ENCODE results near the gene KRT82.

The KRT82 gene

DNA sequence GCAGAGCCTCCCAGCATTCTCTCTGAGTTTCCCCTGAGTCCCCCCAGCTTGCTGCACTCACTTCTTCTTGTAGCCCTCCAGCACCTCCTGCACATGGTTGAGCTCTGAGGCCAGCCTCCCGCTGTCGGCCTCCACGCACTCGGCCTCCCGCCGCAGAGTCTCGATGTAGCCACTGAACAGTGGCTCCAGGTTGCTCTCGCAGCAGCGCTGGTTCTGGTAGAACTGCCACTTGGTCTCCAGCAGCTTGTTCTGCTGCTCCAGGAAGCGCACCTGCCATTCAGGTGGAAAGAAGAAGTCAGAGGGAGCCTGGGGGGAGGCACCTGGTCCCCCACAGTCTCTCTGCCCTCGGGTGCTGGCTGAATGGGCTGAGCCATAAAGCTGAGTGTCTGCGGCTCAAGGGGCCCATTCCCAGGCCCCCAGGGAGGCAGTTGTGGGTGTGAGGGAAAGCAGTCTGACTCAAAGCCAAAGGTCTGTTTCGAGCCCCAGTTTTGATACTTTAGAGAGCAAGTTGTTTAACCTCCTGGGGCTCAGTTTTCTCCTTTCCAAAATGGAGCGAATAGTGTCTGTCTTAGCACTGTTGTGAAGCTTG, 41.1 kb downstream of the KRT82 start:
- H3K4me3 ChIP-seq (ENCODE audit: low read depth, low read length) = no peak overlapping the region
- no peak for TF ChIP-seq CTCF (IDR thresholded peaks at IDR 0.05; ENCODE audit: borderline replicate concordance, insufficient read depth, low read depth, low read length)

DNA sequence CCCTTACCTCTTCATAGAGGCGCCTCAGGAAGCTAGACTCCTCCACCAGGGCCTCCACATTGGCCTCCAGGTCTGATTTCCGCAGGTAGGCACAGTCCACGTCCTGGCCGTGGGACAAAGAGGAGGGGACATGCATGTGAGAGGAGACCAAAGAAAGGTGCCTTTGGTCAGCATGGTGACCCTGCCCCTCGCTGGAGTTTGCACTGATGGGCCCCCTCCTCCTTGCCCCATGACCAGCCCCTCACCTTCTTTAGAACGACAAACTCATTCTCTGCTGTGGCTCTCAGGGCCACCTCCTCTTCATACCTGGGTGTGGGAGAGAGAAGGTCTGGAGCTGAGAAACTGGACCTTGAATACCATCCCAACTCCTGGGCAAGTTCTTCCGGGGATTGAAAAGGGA, 42.1 kb downstream of the KRT82 start:
- no peak for TF ChIP-seq CTCF (IDR thresholded peaks at IDR 0.05; ENCODE audit: borderline replicate concordance, insufficient read depth, low read depth, low read length)
- no peak overlapping the region for H3K4me3 ChIP-seq (ENCODE audit: low read depth, low read length)

- no peak for TF ChIP-seq CTCF (IDR thresholded peaks at IDR 0.05; ENCODE audit: borderline replicate concordance, insufficient read depth, low read depth, low read length)
- no peak overlapping the region for H3K4me3 ChIP-seq (ENCODE audit: low read depth, low read length)
Measured at GRCh38 chr12:52363111-52363679, 42.9 kb downstream of the KRT82 start.

- TF ChIP-seq CTCF (IDR thresholded peaks at IDR 0.05; ENCODE audit: borderline replicate concordance, insufficient read depth, low read depth, low read length) = peak; percentile 50; the same call in 1 of the 2 replicates
- H3K4me3 ChIP-seq (ENCODE audit: low read depth, low read length) = no peak overlapping the region
Measured at GRCh38 chr12:52362118-52362726, 43.9 kb downstream of the KRT82 start.

DNA sequence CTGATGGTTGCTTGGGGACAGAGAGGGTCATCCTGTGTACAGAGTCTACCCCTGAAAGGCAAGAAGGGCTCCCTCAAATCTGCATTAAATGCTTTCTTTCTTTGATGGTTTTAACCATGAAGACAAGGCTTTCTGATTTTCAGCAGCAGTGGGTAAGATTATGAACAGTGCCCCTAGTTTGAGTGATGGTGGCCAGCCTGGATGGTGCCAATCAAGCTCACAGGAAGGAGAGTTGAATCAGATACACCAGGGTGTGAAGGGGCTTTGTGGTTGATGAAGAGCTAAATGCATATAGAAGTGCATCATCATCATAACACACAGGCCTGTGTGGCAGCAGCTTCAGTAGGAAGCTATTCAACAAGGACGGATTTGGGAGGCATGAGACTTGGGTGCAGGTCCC, 44.6 kb downstream of the KRT82 start:
- no peak for TF ChIP-seq CTCF (IDR thresholded peaks at IDR 0.05; ENCODE audit: borderline replicate concordance, insufficient read depth, low read depth, low read length)

DNA sequence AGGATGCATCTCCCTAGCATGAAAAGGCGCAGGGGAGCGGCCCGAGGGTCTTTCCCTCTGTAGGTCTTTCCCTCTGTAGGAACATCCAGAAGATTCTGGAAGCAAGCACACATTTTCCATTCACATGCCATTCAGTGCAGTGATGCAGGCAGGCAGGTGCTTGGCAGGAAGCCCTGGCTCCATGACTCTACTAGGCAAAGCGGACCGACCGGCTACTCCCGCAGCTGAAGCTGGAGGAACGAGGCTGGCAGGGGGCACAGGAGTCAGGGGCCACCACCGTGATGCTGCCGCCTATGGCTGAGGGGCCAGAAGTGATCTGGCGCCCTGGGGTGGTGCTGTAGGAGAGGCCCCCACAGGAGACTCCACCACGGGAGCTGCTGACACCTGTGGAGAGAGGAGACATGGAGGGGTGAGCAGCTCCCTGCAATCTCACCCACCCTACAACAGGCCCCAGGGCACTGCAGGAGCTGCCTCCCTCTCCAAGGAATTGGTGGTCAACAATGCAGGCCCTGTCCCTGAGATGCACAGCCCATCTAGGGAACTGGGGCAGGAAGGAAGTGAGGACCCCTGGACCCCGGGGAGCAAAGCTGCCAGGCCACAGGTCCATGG, 45.4 kb downstream of the KRT82 start:
- H3K4me3 ChIP-seq (ENCODE audit: low read depth, low read length) = no peak overlapping the region
- TF ChIP-seq CTCF (IDR thresholded peaks at IDR 0.05; ENCODE audit: borderline replicate concordance, insufficient read depth, low read depth, low read length) = no peak

More for the DNA sequence above, 44.6 kb downstream of the KRT82 start:
- H3K4me3 ChIP-seq (ENCODE audit: low read depth, low read length) = no peak overlapping the region
